Measurements from ENCODE around the gene KEL.

KEL gene

GRCh38 chr7:142898377-142899170 lies 63.6 kb downstream of the KEL start:
- DNase-seq (ENCODE audit: low spot score), result no peak

DNA sequence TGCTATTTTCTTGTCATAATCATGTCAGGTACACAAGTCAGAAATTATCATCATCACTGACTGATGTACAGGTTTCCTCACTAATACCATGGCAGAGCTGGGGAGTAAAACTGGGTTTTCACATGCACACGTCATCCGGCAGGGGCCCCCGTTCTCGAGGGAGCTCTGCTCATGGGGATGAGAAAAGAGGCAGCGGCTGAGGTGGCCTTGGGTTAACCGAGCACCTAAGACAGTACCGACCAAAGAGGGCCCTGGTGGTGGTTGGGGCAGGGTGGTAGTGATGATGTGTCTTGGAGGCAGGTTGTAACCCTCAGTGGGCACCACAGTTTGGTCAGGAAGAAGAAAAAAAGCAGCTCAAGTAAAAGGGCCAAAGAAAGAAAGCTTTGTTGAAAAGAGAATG lies 64.5 kb downstream of the KEL start:
- DNase-seq (ENCODE audit: low spot score), result no peak

DNA sequence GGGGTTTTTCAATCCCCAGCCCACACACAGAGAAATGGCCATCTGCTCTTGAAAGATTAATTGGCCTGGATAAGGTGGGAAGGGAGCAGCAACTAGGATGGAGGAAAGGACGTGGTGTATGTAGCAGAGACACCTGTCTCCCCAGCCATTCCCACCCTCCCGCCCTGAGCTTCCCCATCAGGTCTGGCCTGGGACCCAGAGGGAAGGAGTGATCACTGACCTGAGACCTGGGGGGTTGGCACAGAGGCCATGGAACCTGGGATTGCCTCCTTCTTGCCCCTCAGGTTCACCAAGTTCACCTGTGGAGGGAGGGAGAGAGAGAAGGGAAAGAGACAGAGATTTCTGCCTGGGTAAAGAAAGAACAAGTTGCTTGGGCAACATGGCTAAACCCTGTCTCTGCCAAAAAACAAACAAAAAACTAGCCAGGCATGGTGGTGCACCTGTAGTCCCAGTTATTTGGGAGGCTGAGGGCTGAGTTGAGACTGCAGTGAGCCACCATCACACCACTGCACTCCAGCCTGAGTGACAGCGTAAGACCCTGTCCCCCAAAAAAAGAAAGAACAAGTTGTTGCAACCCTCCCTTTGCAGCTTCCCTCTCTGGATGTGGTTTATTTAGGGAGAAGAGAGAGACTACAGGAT lies 65.3 kb downstream of the KEL start:
- DNase-seq (ENCODE audit: low spot score), result no peak

DNA sequence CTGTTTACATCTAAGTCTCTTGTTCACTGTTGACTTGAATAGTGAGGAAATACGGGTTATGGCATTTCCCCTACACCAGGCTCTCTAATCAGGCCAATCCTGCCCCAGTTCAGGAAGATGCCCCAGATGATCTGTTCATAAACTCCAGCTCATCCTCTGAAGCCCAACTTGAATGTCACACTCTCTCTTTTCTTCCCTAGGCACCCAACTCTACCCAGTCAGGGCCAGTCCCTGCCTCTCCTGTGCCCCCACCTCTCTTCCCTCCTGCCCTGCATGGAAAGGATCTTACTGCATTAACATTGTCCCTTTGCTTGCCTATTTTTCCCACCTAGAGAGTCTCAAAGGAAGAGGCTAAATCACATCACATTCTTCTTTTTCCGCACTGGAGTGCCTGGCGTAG lies 66.0 kb downstream of the KEL start:
- no peak for DNase-seq (ENCODE audit: low spot score)

GRCh38 chr7:142894985-142895593 lies 67.1 kb downstream of the KEL start:
- DNase-seq (ENCODE audit: low spot score), result no peak

DNA sequence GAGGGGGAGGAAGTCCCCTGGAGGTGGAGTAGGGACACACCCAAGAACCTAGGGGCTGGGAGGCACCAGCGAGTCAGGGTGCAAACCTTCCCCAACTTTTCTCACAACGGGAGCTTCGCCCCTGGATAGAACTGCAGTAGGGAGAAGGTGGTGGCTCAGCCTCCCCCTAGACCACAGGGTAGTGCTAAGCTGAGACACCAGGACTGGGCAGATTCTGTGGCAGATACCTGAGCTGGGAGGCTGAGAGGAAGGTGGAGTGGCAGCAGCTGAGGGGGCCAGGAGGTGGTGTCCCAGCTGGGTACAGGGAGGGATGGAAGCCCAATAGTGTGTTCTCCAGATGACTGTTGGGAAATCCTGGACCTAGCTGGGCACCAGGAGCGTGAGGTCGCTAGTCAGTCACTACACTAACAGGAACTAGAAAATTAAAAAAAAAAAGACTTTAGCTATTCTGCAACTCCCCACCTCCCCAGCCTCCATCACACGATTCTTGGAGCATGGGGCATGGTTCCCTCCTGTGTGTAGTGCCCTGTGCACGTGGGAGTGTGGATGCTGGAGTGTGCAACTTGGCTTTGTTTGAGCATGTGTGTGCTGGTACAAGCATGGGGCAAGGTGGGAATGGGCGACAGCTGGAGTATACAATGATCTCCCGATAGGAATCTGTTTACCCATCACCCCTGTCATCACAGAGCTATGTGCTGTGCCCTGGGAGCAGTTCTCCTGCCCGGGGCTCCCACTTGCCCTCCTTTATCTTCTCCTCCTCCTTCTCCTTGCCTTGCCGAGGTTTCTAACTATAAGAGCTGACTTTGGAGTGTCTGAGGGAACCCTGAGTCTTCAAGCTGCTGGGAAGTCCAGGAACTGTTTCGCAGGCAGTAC lies 67.8 kb downstream of the KEL start:
- DNase-seq (ENCODE audit: low spot score), result no peak

- no peak for DNase-seq (ENCODE audit: low spot score)
Observed at GRCh38 chr7:142892951-142893350, 69.2 kb downstream of the KEL start.

GRCh38 chr7:142891490-142892082 lies 70.6 kb downstream of the KEL start:
- no peak for DNase-seq (ENCODE audit: low spot score)
